ENCODE results near the gene YJEFN3. TPM values are rescaled to one million over a fixed set of nuclear protein-coding genes. Genes with fewer than 3 reads are reported as not detected.

Gene YJEFN3
- total RNA-seq, 4 donors from 2014 or later = 0.33 to 1.1 (median 0.80) TPM

DNA sequence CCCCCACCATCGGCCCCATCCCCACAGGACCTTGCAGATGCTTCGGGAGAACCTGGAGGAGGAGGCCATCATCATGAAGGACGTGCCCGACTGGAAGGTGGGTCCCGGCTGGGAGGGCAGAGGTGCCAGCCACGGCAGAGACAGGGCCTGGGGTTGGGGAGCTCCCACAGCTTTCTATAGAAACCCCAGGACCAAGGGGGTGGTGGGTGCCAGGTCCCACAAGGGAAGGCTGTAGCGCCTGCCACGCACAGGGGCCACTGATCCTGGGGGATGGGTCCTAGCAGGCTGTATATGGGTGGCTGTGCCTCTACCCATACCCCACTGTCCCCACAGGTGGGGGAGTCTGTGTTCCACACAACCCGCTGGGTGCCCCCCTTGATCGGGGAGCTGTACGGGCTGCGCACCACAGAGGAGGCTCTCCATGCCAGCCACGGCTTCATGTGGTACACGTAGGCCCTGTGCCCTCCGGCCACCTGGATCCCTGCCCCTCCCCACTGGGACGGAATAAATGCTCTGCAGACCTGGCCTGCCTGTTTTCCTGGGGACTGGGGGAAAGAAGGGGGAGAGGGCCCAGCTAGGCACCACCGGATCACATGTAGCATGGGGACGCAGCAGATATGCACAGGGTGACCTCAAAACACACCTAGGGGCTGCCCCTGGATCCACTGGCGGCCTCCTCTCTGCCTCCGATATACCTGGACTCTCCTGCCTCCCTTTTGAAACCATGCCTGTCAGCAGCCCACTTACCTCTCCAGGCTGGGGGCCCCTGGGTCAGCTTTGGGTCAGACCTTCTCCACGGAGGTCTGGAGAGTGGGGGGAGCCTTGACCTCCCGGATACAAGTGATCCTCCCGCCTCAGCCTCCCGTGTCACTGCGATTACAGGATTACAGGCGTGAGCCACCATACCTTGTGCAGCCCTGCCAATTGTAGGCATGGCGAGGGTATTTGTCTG is 761 bp upstream of the YJEFN3 start:
- TF ChIP-seq CTCF (IDR thresholded peaks at IDR 0.05; ENCODE audit: low read depth) = no peak

DNA sequence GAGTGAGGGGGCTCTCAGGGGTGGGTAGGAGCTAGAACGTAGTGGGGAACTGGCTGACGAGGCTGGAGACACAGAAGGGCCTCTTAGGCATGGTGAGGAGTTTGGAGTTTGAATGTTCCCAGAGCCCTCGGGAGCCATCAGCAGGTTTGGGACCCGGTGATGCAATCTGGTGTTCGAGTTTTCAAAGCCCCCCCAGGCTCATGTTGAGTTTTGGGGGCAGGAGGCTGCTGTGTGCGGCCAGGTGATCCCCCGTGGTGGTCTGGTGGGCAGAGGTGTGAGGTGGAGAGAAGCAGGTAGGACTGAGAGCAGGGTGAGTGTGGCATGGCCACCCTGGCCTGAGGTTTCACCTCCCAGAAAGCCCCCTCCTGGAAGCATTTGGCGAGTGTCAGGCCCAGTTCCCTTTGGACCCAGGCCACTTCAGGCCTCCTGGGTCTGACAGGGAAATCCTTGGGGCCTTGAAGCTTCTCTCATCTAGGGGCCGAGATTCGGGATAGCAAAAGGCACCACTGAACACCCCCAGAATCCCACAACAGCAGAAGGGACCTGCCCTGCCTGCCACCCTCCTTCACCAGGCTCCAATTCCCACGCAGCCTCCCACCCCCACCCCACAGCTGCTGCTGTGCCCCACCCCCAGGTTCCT is 1.2 kb downstream of the YJEFN3 start:
- TF ChIP-seq CTCF (IDR thresholded peaks at IDR 0.05; ENCODE audit: low read depth) = no peak

- no peak for TF ChIP-seq CTCF (IDR thresholded peaks at IDR 0.05; ENCODE audit: low read depth)
These were observed 1.7 kb downstream of the YJEFN3 start for GRCh38 chr19:19530423-19530804.

DNA sequence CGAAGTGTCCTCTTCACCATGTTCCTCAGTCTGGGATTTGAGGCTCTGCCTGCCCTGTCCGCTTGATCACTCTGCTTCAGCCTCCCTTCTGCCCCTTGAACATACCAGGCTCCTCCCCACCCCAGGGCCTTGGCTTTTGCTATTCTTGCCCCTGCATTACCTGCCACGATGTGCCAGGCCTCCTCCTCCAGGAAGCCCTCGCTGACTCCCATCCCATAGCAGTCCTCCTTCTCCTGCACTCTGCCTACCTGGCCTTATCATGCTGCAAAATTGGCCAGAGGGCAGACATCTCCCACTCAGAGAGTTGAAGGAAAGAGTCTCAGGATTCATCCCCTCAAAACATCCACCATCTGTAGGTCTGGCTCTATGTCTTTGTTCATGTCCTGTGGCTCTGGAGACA is 2.2 kb downstream of the YJEFN3 start:
- TF ChIP-seq CTCF (IDR thresholded peaks at IDR 0.05; ENCODE audit: low read depth) = no peak

- TF ChIP-seq CTCF (IDR thresholded peaks at IDR 0.05; ENCODE audit: low read depth) = no peak
These were observed 3.5 kb downstream of the YJEFN3 start for GRCh38 chr19:19531951-19532805.

DNA sequence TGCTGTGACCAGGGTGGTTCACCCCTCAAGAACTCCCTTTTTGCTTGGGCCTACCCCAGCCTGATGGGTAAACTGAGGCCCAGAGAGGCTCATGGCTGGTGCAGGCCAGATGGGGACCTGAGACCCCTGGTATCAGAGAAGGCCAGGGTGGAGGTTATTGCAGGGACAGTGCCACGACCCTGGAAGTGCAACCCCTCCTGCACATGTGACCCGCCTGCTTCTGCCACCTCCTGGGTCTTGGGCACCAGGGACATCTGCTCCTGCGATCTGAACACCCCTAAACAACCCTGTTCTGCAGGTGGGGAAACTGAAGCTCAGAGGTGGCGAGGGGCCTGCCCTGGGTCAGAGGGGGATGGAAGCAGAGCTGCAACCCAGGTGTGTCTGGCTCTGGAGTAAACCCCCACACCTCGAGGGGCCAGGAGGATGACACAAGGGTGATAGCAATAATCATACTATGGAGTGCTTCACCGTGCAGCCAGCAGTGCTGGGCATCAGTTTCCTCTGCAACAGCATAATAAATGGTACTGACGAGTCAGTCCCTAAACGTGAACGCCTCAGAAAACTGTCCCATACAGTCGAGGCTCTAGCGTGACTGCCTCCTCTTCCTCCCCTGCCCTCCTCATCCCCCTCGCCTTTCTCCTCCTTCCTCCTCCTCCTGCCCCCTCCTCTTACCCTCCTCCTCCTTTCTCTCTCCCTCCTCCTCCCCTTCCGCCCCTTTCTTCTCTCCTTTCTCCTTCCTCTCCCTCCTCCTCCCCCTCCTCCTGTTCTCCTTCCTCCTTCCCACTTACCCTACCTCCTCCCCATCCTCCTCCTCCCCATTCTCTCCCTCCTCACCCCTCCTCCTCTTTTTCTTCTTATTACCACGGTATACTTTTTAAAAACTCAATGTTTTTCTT is 4.3 kb downstream of the YJEFN3 start:
- TF ChIP-seq CTCF (IDR thresholded peaks at IDR 0.05; ENCODE audit: low read depth) = no peak

Measured in subcutaneous adipose tissue (tissue), 4 donors.